Muscle layer of colon (tissue), 2 donors: ENCODE results near the gene RNF121.

Experiments used
- H3K27ac ChIP-seq: one replicate; pipeline ENCODE4 v1.7.0; 2013; ENCODE audit warnings: low read depth, mild to moderate bottlenecking, low read length, moderate library complexity
- H3K27me3 ChIP-seq, 2 donors: one replicate each; pipeline ENCODE4 v1.7.0; 2013; ENCODE audit warnings: low read length in 2 of 2, mild to moderate bottlenecking in 2 of 2; ENCODE audit not compliant: insufficient read depth in 2 of 2, control insufficient read depth in 1 of 2
- H3K36me3 ChIP-seq: one replicate; pipeline ENCODE4 v1.7.0; 2013; ENCODE audit warnings: mild to moderate bottlenecking, low read length; ENCODE audit not compliant: insufficient read depth
- H3K4me1 ChIP-seq: one replicate; pipeline ENCODE4 v1.7.0; 2013; ENCODE audit warnings: mild to moderate bottlenecking, low read length; ENCODE audit not compliant: insufficient read depth
- H3K4me3 ChIP-seq, 2 donors: one replicate each; pipeline ENCODE4 v1.7.0; 2013; ENCODE audit warnings: low read length in 2 of 2, low read depth in 1 of 2, mild to moderate bottlenecking in 1 of 2, moderate library complexity in 1 of 2
- H3K9ac ChIP-seq: one replicate; pipeline ENCODE4 v1.7.0; 2013; ENCODE audit warnings: low read length
- H3K9me3 ChIP-seq: one replicate; pipeline ENCODE4 v1.7.0; 2013; ENCODE audit warnings: mild to moderate bottlenecking, low read length
- donor health status: abdominal sarcoma.
- donor health status: Adenocarcinoma of cecum.

Gene RNF121

DNA sequence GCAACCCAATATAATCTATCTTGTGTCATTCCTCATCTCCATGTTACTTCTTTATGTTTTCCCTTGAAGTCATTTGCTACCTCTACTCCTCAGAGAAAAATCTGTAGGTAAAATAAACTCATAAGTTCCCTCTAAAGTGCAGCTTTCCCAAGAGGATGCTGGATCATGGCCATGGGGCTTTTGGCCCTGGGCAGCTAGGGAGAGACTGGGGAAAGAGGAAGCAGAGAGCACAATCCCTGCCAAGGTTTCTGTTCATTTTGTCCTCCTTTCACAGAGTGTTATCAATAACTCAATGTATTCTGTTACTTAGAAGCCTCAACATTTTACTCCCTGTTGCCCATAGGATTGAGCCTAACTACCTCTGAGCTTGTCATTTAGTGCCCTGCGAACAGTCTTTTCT lies 9.0 kb downstream of the RNF121 start:
- Histone ChIP-seq H3K27me3 (no peaks in the 10 kb centered on the region), H3K4me3 (no peak overlapping the region), H3K27ac (peak overlapping the region; percentile 1), H3K9ac (no peak overlapping the region), H3K36me3 (no peaks in the 10 kb centered on the region), H3K9me3 (no peaks in the 10 kb centered on the region), H3K4me1 (peaks cover 14% of the 10 kb centered on the region)

DNA sequence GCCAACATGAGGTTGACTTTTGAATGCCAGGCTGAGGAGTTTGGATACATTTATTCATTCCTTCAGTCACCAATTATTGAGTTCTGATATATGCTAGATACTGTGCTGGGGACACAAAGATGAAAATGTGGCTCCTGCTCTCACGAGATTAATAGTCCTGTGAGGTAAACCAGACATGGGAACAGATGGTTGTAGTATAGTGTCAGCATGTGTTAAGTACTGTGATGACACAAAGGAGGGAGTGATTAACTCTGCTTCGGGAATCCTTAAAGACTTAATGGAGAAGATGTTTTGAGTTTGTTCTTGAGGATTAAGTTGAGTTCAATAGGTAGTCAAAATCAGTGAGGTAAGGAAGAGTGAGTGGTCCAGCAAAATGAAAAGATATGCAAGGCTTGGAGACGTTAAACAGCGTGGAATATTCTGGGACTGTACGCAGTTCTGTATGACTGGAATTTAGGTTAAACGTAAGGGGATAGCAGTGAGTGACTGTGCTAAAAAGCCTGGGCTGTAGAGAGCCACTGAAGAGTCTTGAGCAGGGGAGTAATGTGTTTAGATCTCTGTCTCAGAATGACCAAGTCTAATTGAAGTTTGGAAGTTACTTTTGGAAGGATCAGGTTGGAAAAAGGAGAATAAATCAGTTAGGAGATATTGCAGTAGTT lies 11.8 kb downstream of the RNF121 start:
- H3K9me3 ChIP-seq, result no peaks in the 10 kb centered on the region
- no peak overlapping the region for H3K4me3 ChIP-seq
- H3K36me3 ChIP-seq, result no peaks in the 10 kb centered on the region
- H3K27ac ChIP-seq, result no peak overlapping the region
- H3K27me3 ChIP-seq, result no peaks in the 10 kb centered on the region
- no peak overlapping the region for H3K9ac ChIP-seq
- peaks cover 14% of the 10 kb centered on the region for H3K4me1 ChIP-seq

DNA sequence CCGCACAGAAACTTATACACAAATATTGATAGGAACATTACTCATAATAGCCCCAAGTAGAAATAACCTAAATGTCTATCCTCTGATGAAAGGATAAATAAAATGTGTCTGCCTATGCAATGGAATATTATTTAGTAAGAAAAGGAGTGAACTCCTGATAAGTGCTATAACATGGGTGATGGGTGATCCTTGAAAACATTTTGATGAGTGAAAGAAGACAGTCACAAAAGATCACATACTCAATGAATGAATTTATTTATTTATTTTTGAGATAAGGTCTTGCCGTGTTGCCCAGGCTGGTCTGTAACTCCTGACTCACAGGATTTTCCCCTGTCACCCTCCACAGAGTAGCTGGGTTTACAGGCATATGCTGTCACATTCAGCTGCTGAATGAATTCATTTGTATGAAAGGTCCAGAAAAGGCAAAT lies 17.3 kb downstream of the RNF121 start:
- peaks cover 10% of the 10 kb centered on the region for H3K4me1 ChIP-seq
- no peak overlapping the region for H3K27ac ChIP-seq
- H3K9me3 ChIP-seq, result no peaks in the 10 kb centered on the region
- no peak overlapping the region for H3K4me3 ChIP-seq
- no peaks in the 10 kb centered on the region for H3K36me3 ChIP-seq
- H3K27me3 ChIP-seq, result no peaks in the 10 kb centered on the region
- H3K9ac ChIP-seq, result no peak overlapping the region

DNA sequence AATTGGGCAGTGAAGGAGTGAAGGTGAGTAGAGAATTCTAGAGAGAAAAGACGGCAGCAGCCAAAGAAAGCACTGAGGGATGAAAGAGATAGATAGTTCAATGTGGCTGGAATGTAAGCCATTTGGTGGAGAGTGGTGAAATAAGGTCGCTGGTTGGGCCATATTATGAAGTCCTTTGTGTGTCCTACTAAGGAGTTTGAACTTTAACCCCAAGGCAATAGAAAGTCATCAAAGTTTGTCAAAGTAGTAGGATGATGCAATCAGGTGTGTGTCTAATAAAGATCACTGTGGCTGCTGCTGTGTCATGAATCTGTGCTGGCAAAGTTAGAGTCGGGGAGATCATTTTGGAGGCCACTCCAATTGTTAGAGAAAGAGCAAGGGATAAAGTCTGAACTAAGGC lies 18.7 kb downstream of the RNF121 start:
- peaks cover 10% of the 10 kb centered on the region for H3K4me1 ChIP-seq
- H3K27ac ChIP-seq, result no peak overlapping the region
- H3K9me3 ChIP-seq, result no peaks in the 10 kb centered on the region
- H3K9ac ChIP-seq, result no peak overlapping the region
- no peaks in the 10 kb centered on the region for H3K36me3 ChIP-seq
- no peak overlapping the region for H3K4me3 ChIP-seq
- H3K27me3 ChIP-seq, result no peaks in the 10 kb centered on the region

DNA sequence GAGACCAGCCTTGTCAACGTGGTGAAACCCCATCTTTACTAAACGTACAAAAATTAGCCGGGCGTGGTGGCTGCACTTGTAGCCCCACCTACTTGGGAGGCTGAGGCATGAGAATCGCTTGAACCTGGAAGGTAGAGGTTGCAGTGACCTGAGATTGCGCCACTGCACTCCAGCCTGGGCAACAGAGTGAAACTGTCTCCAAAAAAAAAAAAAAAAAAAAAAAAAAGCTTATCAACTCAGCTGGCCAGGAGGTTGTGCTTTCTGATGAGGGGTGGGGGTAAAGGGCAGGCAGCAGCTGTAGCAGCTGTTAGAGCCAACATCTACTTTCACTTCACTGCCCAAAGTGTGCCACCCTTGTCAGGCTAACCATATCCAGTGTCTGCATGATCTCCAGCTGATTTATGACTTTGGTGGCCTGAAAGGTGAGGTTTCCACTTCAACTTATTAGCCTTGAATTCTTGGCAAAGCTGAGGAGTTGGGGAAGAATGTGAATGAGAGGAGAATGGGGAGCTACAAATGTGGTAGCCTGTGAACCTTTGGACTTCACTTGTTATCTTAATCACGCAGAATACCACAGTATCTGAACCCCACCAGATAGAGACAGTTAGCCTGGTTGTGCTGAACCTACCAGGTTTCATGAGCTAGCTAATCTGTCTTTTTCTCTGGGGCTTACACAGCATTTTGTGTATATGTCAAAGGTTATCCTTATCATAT lies 19.6 kb downstream of the RNF121 start:
- Histone ChIP-seq H3K4me1 (peaks cover 10% of the 10 kb centered on the region), H3K27ac (no peak overlapping the region), H3K9me3 (no peaks in the 10 kb centered on the region), H3K27me3 (no peaks in the 10 kb centered on the region), H3K4me3 (no peak overlapping the region), H3K9ac (no peak overlapping the region), H3K36me3 (no peaks in the 10 kb centered on the region)

DNA sequence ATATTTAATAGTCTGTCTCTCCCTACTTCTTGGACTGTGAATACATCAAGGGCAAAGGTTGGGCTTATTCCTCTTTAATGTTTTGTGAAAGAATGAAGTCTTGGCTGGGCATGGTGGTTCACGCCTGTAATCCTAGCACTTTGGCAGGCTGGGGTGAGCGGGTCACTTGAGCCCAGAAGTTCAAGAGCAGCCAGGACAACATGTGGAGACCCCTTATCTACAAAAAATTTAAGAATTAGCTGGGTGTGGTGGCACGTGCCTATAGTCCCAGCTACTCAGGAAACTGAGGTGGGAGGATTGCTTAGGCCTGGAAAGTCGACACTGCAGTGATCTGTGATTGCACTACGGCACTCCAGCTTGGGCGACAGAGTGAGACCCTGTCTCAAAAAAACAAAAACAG lies 20.2 kb downstream of the RNF121 start:
- Histone ChIP-seq H3K27ac (no peak overlapping the region), H3K4me1 (peaks cover 10% of the 10 kb centered on the region), H3K27me3 (no peaks in the 10 kb centered on the region), H3K9me3 (no peaks in the 10 kb centered on the region), H3K4me3 (no peak overlapping the region), H3K36me3 (no peaks in the 10 kb centered on the region), H3K9ac (no peak overlapping the region)

DNA sequence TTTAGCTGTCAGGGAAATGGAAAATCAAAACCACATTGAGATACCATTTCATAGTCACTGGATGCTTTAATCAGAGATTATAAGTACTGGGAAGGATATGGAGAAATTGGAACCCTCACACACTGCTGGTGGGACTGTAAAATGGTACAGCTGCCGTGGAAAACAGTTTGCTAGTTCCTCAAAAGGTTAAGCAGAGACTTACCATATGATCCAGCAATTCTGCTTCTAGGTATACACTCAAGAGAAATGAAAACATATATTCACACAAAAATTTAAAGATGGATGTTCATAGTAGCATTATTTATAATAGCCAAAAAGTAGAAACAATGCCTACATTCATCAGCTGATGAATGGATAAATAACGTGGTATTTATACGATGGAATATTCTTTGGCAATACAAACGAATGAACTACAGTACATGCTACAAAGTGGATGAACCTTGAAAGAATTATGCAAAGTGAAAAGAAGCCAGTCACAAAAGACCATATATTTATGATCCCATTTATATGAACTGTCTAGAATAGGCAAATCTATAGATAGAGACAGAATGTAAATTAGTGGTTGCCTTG lies 23.0 kb downstream of the RNF121 start:
- Histone ChIP-seq H3K4me3 (no peak overlapping the region), H3K9ac (no peak overlapping the region), H3K9me3 (no peaks in the 10 kb centered on the region), H3K27ac (no peak overlapping the region), H3K36me3 (no peaks in the 10 kb centered on the region), H3K27me3 (no peaks in the 10 kb centered on the region), H3K4me1 (peaks cover 10% of the 10 kb centered on the region)

DNA sequence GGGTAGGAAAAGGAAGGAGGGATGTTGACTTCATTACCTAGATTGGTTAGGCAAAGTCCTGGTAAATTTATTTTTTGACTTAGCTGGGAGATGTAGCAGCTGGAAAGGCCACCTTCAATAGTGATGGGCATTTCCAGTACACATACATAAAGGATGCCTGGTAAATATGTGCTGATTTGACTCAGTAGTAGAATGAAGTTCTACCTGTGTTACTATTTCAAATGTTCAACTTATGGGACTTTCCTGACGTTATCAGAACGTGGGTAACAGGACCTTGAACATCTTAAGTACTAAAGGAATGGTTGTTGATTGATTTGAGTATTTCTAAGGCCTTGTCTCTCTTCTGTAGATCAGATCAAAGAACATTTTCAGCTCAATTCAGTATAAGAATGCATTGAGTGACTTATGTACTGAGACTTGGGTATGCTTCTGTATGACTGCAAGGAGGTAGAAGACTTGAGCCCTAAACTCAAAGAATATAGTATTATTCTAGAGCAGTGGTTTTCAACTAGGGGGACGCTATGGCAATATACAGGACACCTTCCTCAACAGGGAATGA lies 27.1 kb downstream of the RNF121 start:
- Histone ChIP-seq H3K9me3 (no peaks in the 10 kb centered on the region), H3K4me3 (no peak overlapping the region), H3K27me3 (no peaks in the 10 kb centered on the region), H3K27ac (no peak overlapping the region), H3K36me3 (peaks cover 6% of the 10 kb centered on the region), H3K9ac (no peak overlapping the region), H3K4me1 (no peaks in the 10 kb centered on the region)

DNA sequence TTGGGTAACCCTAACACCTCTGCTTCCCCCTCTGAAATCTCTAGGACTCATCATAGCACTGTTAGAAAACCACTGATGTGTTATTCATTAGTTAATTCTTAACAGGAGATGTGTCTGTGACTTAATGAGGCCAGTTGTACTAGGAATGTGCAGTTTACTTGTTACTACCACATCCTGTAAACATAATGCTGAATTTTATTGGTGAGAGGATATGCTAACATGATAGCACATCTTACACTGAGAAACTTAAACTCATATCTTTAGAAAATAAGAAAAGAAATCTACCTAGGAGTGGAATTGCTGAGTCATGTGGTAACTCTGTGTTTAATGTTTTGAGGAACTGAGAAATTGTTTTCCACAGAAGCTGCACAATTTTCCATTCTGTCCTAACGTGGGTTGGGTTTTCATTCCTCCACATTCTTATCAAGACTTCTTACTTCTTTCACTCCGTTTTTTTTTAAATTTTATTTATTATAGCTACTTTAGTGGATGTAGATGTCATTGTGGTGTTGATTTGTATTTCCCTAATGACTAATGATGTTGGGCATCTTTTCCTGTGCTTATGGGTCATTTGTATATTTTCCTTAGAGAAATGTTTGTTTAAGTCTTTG lies 33.7 kb downstream of the RNF121 start:
- Histone ChIP-seq H3K27ac (no peak overlapping the region), H3K27me3 (no peaks in the 10 kb centered on the region), H3K9me3 (no peaks in the 10 kb centered on the region), H3K4me3 (no peak overlapping the region), H3K9ac (no peak overlapping the region), H3K36me3 (peaks cover 13% of the 10 kb centered on the region), H3K4me1 (peaks cover 7% of the 10 kb centered on the region)

DNA sequence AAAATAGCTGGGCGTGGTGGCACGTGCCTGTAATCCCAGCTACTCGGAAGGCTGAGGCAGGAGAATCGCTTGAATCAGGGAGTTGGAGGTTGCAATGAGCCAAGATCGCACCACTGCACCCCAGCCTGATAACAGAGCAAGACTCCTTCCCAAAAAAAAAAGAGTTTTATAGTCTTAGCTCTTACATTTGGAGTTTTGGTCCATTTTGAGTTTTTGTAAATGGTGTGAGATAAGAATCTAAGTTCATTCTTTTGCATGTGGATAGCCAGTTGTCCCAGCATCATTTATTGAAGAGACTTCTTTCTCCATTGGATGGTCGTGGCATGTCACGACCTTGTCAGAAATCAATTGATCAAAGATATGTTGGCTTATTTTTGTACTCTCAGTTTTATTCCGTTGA lies 34.6 kb downstream of the RNF121 start:
- no peak overlapping the region for H3K9ac ChIP-seq
- H3K36me3 ChIP-seq, result peaks cover 13% of the 10 kb centered on the region
- no peaks in the 10 kb centered on the region for H3K27me3 ChIP-seq
- no peak overlapping the region for H3K4me3 ChIP-seq
- no peak overlapping the region for H3K27ac ChIP-seq
- peaks cover 7% of the 10 kb centered on the region for H3K4me1 ChIP-seq
- H3K9me3 ChIP-seq, result no peaks in the 10 kb centered on the region

DNA sequence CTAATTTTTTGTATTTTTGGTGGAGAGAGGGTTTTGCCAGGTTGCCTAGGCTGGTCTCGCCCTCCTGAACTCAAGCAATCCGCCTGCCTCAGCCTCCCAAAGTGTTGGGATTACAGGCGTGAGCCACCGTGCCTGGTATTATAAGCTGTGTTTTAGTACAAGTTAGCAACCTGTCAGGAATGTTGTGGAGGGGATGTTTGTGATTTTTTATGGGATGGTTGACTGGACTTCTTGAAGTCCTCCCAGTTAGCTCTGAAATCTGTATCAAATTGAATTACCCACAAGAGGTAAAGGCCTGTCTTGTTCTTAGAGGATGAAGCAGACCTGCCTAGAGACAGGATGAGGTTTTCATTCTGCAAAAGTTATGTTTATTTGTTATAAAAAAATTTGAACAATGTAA lies 35.8 kb downstream of the RNF121 start:
- Histone ChIP-seq H3K36me3 (peaks cover 13% of the 10 kb centered on the region), H3K9ac (no peak overlapping the region), H3K4me3 (no peak overlapping the region), H3K27ac (no peak overlapping the region), H3K27me3 (no peaks in the 10 kb centered on the region), H3K4me1 (peaks cover 7% of the 10 kb centered on the region), H3K9me3 (no peaks in the 10 kb centered on the region)
